Measurements from ENCODE around the gene TMEM35A. TPM values are rescaled to one million over a fixed set of nuclear protein-coding genes. Genes with fewer than 3 reads are reported as not detected.

Gene TMEM35A
- total RNA-seq, 4 donors from 2014 or later, result 0.67 to 2.1 TPM; not detected in 2

GRCh38 chrX:101117701-101118100 is 39.0 kb downstream of the TMEM35A start:
- H3K4me3 ChIP-seq, result no peak overlapping the region
- TF ChIP-seq POLR2A (IDR thresholded peaks at IDR 0.05), result no peak
- TF ChIP-seq CTCF (IDR thresholded peaks at IDR 0.05), result no peak
- no peak overlapping the region for H3K27ac ChIP-seq
- H3K4me1 ChIP-seq, result no peaks in the 10 kb centered on the region
- H3K36me3 ChIP-seq, result no peaks in the 10 kb centered on the region
- H3K9me3 ChIP-seq, result no peaks in the 10 kb centered on the region
- no peak for DNase-seq
- H3K27me3 ChIP-seq, result no peaks in the 10 kb centered on the region

- no peak overlapping the region for H3K4me3 ChIP-seq
- DNase-seq, result no peak
- TF ChIP-seq CTCF (IDR thresholded peaks at IDR 0.05), result no peak
- TF ChIP-seq POLR2A (IDR thresholded peaks at IDR 0.05), result no peak
- no peaks in the 10 kb centered on the region for H3K4me1 ChIP-seq
- no peak overlapping the region for H3K27ac ChIP-seq
- no peaks in the 10 kb centered on the region for H3K36me3 ChIP-seq
- no peaks in the 10 kb centered on the region for H3K27me3 ChIP-seq
- H3K9me3 ChIP-seq, result no peaks in the 10 kb centered on the region
Observed at GRCh38 chrX:101136235-101136634, 57.6 kb downstream of the TMEM35A start.

Other genes with a start within 250 kb of the TMEM35A start
- gene NOX1, start 204.5 kb upstream of the TMEM35A start, total RNA-seq, result 1 to 10 TPM in 2 of 4 donors, under 1 TPM in 1, not detected in 1; 0.88 to 2.7 (median 1.9) TPM
- 10 to 100 TPM in 3 of 4 donors, 1 to 10 TPM in 1; 5.0 to 63.7 (median 23.1) TPM for gene XKRX, start 150.0 kb upstream of the TMEM35A start, total RNA-seq
- not detected for gene ARL13A, start 109.2 kb upstream of the TMEM35A start, total RNA-seq
- 10 to 100 TPM; 19.0 to 31.0 (median 27.4) TPM for gene TRMT2B, start 26.8 kb upstream of the TMEM35A start, total RNA-seq
- 1 to 10 TPM; 2.5 to 5.8 (median 3.1) TPM for gene CENPI, start 19.3 kb downstream of the TMEM35A start, total RNA-seq
- 1 to 10 TPM in 1 of 4 donors, under 1 TPM in 1, not detected in 2; 0.19 to 2.5 TPM for gene DRP2, start 140.9 kb downstream of the TMEM35A start, total RNA-seq
- gene TAF7L, start 212.5 kb downstream of the TMEM35A start, total RNA-seq, result not detected